PC-9 (cell line): Measurements from ENCODE around the gene ACSL4.

Experiments used
- CTCF ChIP-seq: fragments of 200-600 bp; sonication (generic); conservative IDR thresholded peaks from 2 replicates; pipeline ENCODE4 v1.6.1; 2017; ENCODE audit warnings: mixed run types, antibody characterized with exemption, mild to moderate bottlenecking, moderate library complexity
- EZH2 ChIP-seq: fragments of 200-600 bp; sonication (generic); IDR thresholded peaks from 2 replicates; pipeline ENCODE4 v1.8.0; 2017; ENCODE audit warnings: antibody characterized with exemption, low read depth

- TF ChIP-seq EZH2 (no peak), CTCF (no peak)
Observed at GRCh38 chrX:109684136-109684535, 48.9 kb downstream of the ACSL4 start.
